Thoracic aorta (tissue), 2 donors: ENCODE results near the gene MPV17L. TPM values are rescaled to one million over a fixed set of nuclear protein-coding genes. Genes with fewer than 3 reads are reported as not detected.
"Not testable (repeated sequence)": the region's sequence is repeated elsewhere in the genome, so short reads cannot be mapped to it uniquely, and the experiment has no call there.

Experiments used
- ATAC-seq: fragments of 150-250 bp; one replicate; pipeline ENCODE4 v1.8.0; 2017; ENCODE audit warnings: low read depth; ENCODE audit not compliant: insufficient number of reproducible peaks, low FRiP score
- DNase-seq: peaks from one replicate; pipeline ENCODE4 v3.0.0-alpha.2; 2020; ENCODE audit warnings: low spot score
- H3K27ac ChIP-seq, 2 donors: fragments of 200-600 bp; sonication (generic); 1 replicate in 1 of 2; 2 replicates in 1 of 2; pipeline ENCODE4 v1.5.1; 2016; ENCODE audit warnings: mild to moderate bottlenecking in 2 of 2, moderate library complexity in 2 of 2
- H3K27me3 ChIP-seq: fragments of 200-600 bp; sonication (generic); replicated peaks from 2 replicates; pipeline ENCODE4 v1.6.0; 2016; ENCODE audit warnings: mild to moderate bottlenecking; ENCODE audit not compliant: insufficient read depth
- H3K36me3 ChIP-seq: fragments of 200-600 bp; sonication (generic); one replicate; pipeline ENCODE4 v1.5.1; 2016
- H3K4me1 ChIP-seq, 2 donors: fragments of 200-600 bp; sonication (generic); 1 replicate in 1 of 2; 2 replicates in 1 of 2; pipeline versions ENCODE4 v1.5.1 to v1.6.0; 2016; ENCODE audit warnings: low read depth in 2 of 2, mild to moderate bottlenecking in 1 of 2; ENCODE audit not compliant: control insufficient read depth in 1 of 2
- H3K4me3 ChIP-seq: fragments of 200-600 bp; sonication (generic); 2 replicates; pipeline ENCODE4 v1.5.1; 2016; ENCODE audit warnings: mild to moderate bottlenecking
- H3K9me3 ChIP-seq: fragments of 200-600 bp; sonication (generic); 2 replicates; pipeline ENCODE4 v1.5.1; 2016
- total RNA-seq, 2 donors: library from RNA; depleted of rRNA; stranded (reverse); fragments of >200 nt; gene quantifications; one replicate each; pipeline versions ENCODE4 v1.1.0 to v1.2.3, GENCODE V29; 2016
- TF ChIP-seq, protein P1 (sequence below): fragments of 200-600 bp; sonication (generic); IDR thresholded peaks from one replicate; pipeline ENCODE4 v1.5.1; 2019; ENCODE audit warnings: antibody characterized with exemption

The MPV17L gene
- total RNA-seq, 2 donors from 2014 or later, result 5.0 to 8.2 TPM

DNA sequence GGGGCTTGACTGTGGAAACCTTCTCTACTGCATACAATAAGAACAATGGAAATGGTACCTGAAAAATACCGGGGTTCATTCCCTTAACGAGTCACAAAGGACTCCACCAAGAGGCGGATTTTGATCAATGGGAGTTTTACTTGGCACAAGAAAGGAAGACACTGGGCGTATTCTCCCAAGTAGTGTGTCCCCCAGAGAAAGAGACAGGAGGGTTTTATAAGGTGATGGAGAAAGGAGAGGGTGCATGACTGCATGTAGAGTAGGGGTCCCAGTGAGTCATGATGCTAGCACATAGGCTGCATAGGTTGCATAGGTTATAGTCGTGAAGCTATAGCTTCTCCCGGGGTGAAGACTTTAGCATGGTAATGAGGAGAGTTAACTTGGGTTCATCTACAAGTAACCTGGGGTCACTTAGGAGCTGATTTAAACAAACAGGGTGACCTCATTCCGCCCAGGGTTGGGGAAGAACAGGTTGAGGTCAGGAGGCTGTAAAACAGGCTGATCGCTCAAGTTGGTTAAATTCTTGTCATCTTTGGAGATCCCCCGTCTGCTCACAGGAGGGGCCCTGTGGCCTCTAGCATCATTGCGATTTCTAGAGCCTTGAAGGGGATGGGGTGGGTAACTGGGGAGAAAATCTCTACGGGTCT, 1.5 kb downstream of the MPV17L start:
- Histone ChIP-seq H3K36me3 (no peaks in the 10 kb centered on the region), H3K4me1 (peaks cover 0 to 7% of the 10 kb centered on the region in 2 donors), H3K27ac (no peak overlapping the region), H3K27me3 (no peaks in the 10 kb centered on the region), H3K9me3 (no peaks in the 10 kb centered on the region), H3K4me3 (no peak overlapping the region)
- no peak for DNase-seq
- ATAC-seq, result no peak
- TF ChIP-seq, protein P1, sequence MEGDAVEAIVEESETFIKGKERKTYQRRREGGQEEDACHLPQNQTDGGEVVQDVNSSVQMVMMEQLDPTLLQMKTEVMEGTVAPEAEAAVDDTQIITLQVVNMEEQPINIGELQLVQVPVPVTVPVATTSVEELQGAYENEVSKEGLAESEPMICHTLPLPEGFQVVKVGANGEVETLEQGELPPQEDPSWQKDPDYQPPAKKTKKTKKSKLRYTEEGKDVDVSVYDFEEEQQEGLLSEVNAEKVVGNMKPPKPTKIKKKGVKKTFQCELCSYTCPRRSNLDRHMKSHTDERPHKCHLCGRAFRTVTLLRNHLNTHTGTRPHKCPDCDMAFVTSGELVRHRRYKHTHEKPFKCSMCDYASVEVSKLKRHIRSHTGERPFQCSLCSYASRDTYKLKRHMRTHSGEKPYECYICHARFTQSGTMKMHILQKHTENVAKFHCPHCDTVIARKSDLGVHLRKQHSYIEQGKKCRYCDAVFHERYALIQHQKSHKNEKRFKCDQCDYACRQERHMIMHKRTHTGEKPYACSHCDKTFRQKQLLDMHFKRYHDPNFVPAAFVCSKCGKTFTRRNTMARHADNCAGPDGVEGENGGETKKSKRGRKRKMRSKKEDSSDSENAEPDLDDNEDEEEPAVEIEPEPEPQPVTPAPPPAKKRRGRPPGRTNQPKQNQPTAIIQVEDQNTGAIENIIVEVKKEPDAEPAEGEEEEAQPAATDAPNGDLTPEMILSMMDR, result no peak

DNA sequence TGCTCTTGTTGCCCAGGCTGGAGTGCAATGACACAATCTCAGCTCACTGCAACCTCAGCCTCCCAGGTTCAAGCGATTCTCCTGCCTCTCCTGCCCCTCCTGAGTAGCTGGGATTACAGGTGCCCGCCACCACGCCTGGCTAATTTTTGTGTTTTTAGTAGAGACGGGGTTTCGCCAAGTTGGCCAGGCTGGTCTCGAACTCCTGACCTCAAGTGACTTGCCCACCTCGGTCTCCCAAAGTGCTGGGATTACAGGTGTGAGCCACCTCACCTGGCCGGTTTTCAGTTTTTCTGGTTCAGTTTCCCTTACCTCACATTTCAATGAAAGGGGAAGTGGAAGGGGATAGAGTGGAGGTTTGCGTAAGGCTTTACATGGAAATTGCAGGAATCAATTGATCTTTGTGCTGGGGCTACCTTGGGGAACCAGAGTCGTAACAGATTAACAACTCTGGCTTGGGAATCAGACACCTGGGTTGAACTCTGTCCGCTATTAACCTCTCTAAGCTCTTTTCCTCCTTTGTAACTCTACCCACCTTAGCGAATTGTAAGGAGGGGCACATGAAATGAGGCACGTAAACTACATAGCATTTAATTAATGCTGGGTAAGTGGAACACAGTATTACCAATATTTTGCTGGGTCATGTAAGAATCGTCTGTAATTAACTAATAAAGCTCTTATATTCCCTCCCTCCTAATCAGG, 3.2 kb downstream of the MPV17L start:
- ATAC-seq (no peak), DNase-seq (no peak)
- Histone ChIP-seq H3K36me3 (no peaks in the 10 kb centered on the region), H3K27me3 (no peaks in the 10 kb centered on the region), H3K9me3 (no peaks in the 10 kb centered on the region), H3K4me1 (peaks cover 0 to 7% of the 10 kb centered on the region in 2 donors), H3K27ac (no peak overlapping the region), H3K4me3 (no peak overlapping the region)
- TF ChIP-seq, protein P1, result no peak

DNA sequence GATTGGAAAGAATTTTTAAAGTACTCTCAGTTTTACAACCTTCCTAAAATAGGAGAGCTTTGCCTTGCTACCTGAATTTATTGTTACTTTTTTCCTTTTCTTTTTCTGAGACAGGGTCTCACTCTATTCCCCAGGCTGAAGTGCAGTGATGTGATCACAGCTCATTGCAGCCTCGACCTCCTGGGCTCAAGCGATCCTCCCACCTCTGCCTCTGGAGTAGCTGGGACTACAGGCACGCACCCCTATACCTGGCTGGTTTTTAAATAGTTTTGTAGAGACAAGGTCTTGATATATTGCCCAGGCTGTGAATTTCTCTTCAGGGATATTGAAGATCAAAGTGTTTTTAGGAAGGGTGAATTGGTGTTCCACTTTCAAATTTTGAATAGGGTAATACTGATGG, 3.8 kb downstream of the MPV17L start:
- Histone ChIP-seq H3K9me3 (no peaks in the 10 kb centered on the region), H3K4me1 (peaks cover 0 to 7% of the 10 kb centered on the region in 2 donors), H3K27me3 (no peaks in the 10 kb centered on the region), H3K36me3 (no peaks in the 10 kb centered on the region), H3K4me3 (no peak overlapping the region), H3K27ac (no peak overlapping the region)
- TF ChIP-seq, protein P1, result no peak
- DNase-seq (no peak), ATAC-seq (no peak)

- DNase-seq, H3K4me3 ChIP-seq, H3K27me3 ChIP-seq, H3K9me3 ChIP-seq, H3K36me3 ChIP-seq, H3K4me1 ChIP-seq, H3K27ac ChIP-seq, ATAC-seq: not testable (repeated sequence)
Observed at GRCh38 chr16:15400314-15400713, 4.8 kb downstream of the MPV17L start.

DNA sequence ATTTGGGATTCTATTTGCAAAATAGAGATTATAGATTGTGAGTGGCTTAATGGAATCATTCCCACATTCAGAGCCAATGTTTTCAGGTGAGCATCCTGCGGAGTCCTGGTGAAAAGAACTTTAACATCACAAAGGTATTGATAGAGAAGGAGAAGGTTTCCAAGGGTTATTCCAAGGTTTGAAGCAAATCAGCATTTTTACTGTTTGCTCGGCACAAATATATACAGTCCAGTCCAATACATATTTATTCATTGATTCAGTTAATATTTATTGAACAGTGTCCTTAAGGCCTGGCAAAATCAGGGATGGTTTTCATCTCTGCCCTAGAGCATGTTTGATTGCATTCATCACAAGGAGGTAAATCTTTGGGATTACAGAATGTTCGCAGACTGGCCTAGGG, 6.4 kb downstream of the MPV17L start:
- Histone ChIP-seq H3K27me3 (no peaks in the 10 kb centered on the region), H3K27ac (no peak overlapping the region), H3K4me1 (no peaks in the 10 kb centered on the region), H3K36me3 (no peaks in the 10 kb centered on the region), H3K4me3 (no peak overlapping the region), H3K9me3 (no peaks in the 10 kb centered on the region)
- TF ChIP-seq, protein P1, result no peak
- ATAC-seq, result no peak
- DNase-seq, result no peak
